GM18907 (cell line): ENCODE data around the gene CARD10.
A peak's percentile ranks its signal among the peaks of the same experiment; 100 is the strongest.

ENCODE experiments used
- ATAC-seq: cut with Tn5 transposase; IDR thresholded peaks from one replicate; pipeline ENCODE4 v1.9.1; 2021; ENCODE audit warnings: mild to moderate bottlenecking, moderate library complexity; ENCODE audit not compliant: unreplicated experiment

CARD10 gene

DNA sequence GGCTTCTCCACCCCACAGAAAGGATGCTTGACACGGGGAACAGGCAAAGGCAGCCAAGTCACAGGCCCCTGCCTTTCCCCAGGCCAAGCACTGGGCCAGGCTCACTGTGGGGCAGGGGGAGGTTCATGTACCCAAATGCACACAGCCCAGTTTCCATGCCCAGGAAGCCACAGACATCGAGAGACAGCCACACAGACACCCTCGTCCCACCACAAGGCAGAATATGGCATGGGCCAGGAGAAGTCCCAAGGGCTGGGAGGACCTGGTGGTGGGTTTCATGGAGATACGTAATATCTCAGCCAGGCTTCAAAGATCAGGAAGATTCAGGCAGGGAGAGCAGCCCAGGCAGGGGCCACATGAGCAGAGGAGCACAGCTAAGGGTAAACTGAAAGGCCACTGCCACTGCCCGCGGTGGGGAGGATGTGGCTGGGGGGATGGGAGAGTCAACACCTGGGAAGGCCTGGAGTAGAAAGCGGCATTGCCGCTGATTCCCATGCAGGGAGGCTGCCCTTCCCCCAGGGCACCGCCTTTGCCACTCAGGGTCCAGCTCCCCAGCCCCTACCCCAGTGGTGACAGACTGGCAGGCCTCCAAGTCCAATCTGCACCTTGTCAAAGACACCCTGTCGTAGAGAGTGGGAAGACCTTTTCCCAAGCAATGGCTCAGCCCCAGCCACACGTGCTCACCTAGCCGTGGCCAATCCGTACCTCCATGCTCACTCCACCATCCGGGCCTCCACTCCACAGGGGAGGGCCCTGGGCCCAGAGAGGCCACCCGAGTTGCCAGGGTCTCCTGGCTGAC lies 30.7 kb downstream of the CARD10 start:
- no peak for ATAC-seq

DNA sequence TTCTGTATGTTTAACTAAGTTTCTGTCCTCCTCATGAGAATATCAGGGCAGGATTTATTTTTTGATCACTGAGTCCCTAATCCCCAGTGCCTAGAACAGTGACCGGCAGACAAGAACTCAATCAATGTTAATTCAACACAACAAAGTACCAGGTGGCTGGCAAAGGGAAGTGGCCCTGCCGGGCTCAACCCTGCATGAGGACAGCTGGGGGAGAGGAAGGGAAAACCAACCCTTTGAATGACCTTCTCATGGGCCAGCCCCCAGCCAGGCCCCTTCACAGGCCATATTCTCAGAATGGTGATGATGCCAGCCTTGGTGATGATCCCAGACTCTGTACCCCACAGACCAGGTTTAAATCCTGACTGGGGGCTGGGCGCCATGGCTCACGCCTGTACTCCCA lies 31.6 kb downstream of the CARD10 start:
- no peak for ATAC-seq

DNA sequence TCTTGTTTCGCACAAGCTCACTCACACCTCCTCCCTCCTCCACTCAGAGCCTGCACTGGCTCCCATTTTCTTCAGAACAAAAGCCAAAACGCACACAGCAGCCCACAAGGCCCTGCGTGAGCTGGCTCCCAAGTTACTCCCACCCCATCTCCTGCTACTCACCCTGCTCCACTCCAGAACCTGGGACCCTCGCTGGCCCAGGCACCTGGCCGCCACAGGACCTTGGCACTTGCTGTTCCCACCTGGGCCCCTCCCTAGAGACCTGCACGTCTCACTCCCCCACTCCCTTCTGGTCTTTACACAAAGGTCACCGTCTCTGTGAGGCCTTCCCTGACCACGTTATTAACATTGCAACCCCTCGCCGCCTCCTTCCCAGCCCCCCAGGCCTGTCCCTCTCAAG lies 32.1 kb downstream of the CARD10 start:
- ATAC-seq: no peak

DNA sequence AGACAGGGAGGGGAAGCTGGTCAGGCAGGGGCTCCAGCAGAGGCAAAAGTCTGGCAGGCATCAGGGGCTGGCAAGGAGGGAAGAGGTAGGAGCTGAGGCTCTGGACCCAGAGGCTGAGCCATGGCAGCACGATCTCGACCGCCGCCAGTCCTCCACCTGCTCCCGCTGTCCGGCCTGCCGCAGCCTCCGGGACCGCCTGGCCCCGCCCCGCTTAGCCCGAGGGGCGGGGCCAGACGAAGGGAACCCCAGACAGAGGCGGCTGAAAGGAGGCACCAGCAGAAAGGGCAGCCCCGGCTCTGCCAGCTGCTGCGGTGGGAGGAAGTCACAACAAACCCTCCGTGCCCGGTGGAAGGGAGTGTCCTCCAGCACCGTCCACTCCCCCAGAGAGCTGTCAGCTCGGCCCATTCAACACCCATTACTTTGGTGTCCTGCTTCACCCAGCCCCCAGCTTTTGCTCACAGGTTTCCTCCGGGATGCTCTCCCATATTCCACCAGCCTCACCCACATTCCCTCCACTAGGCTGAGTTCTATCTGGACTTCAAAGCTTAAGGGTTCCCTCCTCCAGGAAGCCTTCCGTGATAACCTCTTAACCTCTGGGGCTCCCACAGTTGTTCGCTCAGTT lies 32.9 kb downstream of the CARD10 start, which contains the start of gene MFNG:
Gene MFNG (minus strand): TSS at position 161 of the 622 bp plus-strand sequence. CDS start 207 bp downstream, outside the sequence.
- ATAC-seq: peak; percentile 51

DNA sequence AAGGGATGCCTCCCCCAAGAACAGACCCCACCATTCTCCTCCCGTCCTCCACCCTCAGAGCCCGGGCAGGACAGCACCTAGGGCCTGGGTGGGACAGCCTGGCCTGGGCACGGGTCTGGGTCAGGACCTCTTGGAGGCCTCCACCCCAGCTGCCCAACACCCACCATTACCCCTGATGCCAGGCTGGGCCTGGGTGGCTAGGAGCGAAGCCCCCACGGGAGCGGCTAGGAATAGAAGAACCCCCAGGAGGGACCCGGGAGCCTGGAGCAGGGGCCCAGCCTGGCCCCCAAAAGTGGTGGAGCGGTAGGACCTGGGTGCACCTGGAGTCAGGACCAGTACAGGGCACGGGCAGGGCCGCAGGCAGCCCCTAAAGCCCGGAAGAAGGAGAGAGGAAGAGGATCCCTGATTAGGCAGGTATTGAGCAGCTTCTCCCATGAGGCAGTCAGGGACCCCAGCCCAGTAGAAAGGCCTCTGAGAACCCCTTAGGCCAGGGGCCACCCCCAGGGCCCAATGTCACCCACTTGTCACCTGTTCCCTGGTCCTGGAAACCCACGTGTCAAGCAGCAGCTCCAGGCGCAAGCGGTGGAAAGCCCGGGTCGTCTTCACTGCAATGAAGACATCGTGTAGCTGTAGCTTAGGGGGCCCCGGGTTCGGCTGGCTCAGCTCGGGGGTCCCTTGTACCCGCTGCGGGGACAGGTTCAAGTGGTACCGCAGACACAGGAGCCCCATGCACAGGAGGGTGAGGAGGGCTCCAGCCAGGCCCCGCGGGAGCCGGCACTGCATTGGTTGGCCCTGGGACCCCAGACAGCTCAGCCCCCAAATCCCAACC lies 33.6 kb downstream of the CARD10 start:
- ATAC-seq: peak; percentile 10

DNA sequence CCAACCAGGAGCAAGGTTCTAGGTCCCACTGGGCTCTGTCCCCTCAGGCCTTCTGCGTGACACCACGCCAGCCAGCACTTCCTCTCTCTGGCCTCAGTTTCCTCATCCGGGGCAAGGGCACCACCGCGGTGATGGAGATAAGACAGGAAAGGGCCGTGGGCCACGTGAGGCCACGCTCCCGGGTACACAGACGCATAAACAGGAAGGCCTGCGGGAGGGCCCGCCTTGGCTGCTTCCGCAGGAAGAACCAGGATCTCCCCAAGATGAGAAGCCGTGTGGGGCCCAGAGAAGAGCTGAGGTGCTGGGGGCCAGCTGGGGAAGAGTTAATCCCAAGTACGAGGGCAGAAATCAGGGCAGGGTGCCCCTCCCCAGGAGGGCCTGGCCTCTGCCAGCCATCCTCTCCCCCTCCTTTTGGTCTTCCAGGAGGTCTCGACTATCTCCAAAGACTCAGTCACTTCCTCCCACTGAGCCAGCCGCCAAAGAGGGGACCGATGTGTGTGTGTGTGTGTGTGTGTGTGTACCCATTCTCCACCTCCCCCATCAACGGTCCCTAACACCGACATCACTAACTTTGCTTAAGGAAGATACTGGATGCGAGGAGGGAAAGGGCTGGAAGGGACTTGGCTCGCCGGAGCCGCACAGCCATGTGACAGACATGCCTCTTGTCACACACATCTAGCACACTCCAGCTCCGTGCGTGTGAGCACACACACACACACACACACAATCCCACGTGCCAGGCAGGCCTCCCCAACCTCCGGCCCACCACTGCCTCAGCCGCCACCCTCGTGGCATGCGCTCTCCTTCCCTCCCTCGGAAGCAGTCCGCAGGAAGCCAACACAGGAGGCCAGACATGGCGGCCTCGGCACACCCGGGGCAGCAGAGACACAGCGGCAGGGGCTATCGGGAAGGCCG lies 34.5 kb downstream of the CARD10 start:
- ATAC-seq: peak; percentile 22

DNA sequence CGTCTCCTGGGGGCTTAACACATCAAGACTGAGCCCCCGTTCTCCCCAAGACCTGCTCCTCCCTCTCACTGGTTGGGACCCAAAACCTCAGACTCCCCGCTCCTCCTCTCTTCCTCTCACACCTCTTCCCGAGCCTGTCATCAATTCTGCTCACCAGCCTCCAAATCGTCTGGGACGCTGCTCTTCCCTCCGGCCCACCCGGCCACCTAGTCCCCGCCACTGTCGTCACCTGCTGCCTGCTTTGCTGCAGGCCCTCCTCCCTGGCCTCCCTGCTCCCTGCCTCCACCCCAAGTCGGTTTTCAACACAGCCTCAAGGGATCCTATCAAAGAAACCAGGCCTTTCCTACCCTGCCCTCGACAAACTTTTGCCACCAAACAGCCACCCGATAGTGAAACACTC lies 36.2 kb downstream of the CARD10 start:
- no peak for ATAC-seq

DNA sequence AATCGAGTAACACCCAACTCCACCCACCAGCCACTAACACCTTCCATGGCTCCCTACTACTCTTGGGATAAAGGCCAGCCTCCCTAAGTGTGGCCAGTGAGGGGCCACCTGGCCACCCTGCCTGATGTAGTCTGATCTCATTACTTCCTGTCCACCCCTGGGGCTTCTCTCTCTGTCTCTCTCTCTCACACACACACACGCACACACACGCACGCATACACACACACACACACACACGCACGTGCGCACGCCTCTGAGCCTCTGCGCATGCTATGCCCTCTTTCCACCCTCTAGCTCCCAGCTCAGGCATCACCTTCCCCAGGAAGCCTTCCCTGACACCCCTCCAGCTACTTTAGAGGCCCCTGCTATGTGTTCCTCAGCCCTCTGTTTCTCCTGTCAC lies 37.0 kb downstream of the CARD10 start:
- ATAC-seq: no peak

DNA sequence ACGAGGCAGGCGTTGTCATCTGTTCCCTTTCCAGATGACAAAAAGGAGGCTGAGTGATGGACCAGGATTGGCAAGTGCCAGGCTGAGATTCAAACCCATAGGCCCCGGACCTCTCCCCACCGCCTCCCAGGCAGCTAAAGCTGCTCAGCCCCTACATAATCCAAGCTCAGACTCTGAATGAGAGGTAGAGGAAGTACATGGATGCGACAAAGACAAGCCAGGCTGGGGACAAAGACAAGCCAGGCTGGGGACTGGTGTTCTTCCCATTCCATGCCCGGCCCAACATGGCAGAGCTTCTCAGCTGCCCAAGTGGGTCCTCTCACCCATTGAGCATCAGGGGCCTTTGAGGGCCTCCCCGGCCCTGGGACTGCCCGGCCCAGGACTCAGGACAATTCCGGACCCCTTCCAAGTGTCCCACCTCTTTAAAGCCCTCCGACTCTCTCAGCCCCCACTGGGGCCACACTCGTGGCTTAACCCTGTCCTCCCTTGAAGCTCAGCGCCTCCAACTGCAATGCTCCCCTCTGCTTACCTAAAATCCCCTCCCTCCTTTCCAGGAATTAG lies 37.8 kb downstream of the CARD10 start:
- no peak for ATAC-seq

DNA sequence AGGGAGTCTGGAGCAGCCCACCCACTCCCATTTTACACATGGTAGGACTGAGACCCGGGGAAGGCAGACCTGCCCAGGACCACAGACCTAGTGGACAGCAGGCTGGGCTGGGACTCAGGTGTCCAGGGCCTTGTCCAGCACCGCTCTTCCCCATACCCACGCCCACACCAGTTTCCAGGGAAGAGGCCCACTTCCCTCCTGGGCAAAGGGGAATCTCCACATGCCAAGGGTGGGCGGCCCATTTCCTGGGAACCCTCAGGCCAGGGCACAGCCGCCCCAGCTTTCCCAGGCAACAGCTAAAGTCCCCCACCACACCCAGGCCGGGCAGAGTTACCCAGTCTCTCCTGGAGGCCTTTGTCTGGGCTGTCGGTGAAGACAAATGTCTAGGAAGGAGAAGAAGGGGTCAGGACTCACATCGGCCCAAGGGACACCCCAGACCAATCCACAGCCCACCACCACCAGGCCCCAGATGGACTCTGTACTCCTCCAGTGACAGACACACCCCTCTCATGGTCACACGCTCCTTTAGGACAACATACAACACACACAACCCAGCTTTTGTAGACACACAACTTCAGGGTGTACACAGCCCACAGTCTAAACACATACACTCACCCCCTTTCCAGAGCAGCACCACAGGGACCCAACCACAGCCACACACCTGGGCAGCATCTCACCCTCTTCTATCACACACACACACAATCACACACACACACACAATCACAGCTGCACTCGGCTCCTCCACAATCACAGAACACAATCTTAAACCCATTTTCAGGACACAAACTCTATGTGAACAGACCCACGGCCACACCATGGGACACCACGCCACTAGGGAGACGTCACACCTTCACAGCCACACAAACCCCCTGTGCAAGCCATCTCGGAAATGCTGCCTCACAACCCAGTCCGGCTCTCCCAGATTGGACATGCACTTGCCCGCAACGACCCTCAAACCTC lies 38.5 kb downstream of the CARD10 start:
- no peak for ATAC-seq

DNA sequence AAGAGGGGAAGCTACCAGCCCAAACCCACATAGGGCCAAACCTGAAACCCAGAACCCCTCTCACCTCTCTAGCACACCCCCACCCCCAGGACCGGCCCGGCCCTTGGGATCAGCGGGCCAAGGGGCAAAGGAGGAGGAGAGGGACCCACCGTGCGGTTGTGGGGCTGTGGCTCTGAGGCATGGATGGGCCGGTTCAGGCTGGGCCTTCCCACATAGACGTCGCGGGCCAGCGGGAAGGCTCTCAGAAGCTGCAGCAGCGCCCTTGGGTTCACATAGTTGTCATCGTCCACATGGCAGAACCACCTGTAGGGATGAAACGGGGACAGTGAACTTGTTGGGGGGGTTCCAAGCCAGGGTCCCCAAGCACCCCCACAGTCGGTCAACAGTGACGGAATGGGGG lies 40.0 kb downstream of the CARD10 start:
- no peak for ATAC-seq

DNA sequence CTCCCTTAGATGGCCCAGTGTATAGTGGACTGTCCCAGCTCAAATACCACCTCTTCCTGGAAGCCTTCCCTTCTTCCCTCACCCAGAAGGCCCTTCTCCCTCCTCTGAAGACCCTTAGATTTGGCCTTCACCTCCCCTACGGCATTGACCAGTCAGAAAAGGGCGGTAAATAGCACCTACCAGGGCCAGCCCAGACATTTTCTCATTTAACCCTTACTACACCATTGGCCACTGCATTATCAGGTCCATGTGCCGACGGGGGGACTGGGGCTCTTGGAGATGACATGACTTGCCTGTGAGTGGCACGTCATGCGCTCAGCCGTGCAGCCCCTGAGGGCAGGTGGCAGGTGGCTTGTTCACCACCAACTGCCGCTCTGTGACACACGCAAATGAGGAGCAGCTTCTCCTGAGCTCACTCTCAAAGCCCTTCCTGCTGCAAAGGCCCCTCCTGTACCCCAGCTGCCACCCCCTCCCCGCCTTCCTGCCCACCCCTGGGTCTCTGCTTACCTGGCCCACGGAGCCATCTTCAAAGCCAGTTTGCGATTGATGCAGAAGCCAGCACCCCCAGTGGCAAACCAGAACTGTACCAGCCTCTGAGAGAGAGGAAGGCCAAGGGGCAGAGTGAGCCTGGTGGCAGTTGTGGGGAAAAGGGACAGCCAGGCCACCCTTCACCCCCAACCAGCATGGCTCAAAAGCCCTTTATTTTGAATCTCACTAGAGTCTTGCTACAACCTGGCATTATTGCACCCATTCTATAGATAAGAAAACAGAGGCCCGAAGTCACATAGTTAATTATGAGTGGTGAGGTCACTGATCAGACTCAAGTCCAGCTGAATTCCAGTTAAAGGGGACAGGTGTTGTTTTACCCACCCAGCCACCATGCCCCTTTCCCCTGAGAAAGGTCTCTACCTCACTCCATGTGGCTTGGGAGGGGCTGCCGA lies 42.6 kb downstream of the CARD10 start:
- no peak for ATAC-seq

DNA sequence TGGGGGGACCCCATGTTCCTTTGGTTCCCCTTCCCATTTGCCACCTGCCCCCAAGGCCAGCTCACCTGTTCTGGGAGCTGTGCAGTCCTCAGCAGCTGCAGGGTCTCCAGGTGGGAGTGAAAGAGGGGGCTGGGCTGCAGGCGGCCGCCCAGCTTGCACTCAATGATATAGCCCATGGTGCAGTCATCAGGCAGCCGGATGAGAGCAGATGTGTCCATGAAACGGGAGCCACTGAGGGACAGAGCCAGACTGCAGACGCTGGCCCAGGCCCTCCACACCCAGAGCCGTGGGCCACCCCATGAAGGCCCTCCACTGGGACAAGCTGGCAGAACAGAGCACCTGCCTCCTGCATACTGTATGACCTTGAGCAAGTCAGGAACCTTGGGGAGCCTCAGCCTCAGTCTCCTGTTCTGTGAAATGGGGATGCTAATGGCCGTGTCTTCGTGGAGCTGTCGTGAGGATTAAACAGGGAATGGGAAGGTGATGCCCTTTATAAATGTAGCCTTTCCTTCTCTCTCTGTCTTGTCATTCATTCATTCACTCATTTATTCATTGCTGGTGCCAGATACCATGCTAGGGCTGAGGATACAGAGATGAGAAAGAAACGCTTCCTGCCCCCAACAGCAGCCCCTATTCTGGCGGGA lies 44.6 kb downstream of the CARD10 start:
- no peak for ATAC-seq

DNA sequence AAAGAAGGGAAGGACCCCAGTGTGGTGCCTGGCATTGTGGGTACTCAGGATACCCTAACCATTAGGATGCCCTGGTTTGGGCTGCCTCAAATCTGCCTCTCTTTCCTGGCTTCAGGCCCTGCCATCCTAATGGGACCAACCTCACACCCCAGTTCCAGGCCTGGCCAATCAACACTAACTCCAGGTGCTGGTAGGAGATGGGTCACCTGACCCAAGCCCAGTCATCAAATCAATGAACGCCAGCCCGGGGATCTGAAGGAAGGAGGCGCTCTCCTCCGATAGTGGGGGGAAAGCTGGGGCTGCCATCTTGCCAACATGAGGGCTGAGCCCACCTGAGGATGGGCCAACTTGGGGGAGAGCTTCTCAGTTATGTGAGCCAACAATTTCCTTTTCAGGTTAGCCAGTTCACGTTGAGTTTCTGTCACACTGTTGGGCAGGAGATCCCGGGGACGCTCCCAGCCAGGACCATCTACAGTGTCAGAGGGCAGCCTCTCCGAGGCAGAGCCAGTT lies 45.7 kb downstream of the CARD10 start:
- no peak for ATAC-seq

DNA sequence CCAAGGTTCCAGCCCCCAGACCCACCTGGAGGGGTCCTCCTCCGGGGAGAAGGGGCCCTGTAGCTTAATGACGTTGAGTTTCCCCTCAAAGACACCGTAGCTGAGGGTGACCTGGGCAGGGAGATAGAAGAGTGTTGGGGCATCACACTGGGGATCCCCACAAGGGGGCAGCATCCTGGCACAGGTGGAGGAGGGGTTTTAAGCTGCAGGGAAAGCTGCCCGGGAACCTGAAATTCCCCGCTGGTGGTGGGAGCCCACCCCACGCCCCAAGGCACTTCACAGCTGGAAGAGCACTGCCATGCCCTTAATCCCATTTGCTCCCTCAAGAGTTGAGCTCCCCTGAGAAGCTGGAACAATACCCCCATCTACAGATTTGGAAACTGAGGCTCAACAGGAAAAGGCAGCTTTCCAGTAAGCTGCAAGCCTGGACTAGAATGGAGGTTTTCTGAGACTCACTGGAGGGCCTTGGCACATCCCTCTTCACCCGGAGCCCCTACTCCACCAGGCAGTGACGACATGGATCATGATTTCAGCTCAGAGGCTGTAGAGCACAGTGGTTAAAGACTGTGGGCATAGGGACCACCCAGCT lies 46.7 kb downstream of the CARD10 start:
- ATAC-seq: no peak

DNA sequence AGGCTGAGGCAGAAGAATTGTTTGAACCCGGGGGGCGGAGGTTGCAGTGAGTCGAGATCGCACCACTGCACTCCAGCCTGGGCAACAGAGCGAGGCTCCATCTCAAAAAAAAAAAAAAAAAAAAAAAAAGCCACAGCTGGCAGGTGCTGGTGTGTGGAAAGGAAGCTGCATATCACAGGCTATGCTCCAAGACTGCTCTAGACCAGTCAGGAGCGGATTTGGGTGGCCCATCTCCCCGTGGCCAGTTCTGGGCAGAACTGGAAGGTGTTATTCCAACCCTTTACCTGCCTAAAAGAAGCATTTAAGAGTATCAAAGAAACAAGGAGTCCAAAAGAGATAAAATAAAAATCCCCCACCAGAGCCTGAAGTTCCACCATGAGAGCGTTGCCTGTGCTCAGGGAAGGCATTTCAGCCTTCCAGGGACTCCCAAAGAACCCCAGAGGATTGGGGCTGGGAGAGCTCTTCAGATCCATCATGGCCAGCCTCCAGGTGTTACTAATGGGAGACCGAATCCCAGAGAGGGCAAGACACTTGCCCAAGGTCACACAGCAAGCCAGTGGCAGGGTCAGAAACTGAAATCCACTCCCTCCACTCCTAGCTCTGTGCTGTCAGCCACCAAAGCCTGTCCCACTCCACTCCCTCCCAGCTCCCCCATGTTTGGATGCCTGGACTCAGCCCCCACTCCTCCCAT lies 47.3 kb downstream of the CARD10 start:
- no peak for ATAC-seq
